Adrenal gland (tissue), 5 donors: Measurements from ENCODE around the gene ROCK2.

Experiments used
- POLR2A ChIP-seq, 2 donors: fragments of 450-650 bp; IDR thresholded peaks; one replicate each; pipeline ENCODE4 v1.6.1; 2017; ENCODE audit warnings: antibody characterized with exemption in 2 of 2, mild to moderate bottlenecking in 2 of 2, moderate library complexity in 1 of 2
- TF ChIP-seq, protein P1 (sequence below), 6 experiments: fragments of 450-650 bp in 4 of 6; fragments of 200-600 bp in 2 of 6; sonication (generic) in 1 of 6; IDR thresholded peaks; 1 replicate in 5 of 6; 2 replicates in 1 of 6; pipeline versions ENCODE4 v1.5.1 to v1.8.0; 2016 to 2021; ENCODE audit warnings: antibody characterized with exemption in 6 of 6, mild to moderate bottlenecking in 2 of 6, moderate library complexity in 1 of 6
- donor health status: DM: no; HTN: no; CAD: no.

DNA sequence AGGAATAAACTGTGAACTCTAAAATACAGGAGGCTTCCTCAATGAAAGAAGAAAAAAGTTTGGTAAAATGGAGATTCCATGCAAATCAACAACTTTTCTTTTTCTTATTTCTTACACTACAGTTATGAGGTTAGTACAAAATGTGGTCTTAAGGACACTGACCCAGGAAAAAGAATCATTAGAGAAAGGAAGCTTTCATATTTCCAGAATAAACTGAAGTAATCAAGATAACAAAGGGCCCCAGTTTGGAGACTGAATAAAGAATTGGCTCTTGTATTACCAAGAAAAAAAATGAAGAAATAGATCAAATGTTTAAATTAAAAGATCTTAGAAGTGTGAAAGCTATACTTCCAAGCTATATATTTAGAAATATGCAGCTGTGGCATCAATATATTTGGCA lies 116.8 kb downstream of the ROCK2 start:
- TF ChIP-seq, protein P1, sequence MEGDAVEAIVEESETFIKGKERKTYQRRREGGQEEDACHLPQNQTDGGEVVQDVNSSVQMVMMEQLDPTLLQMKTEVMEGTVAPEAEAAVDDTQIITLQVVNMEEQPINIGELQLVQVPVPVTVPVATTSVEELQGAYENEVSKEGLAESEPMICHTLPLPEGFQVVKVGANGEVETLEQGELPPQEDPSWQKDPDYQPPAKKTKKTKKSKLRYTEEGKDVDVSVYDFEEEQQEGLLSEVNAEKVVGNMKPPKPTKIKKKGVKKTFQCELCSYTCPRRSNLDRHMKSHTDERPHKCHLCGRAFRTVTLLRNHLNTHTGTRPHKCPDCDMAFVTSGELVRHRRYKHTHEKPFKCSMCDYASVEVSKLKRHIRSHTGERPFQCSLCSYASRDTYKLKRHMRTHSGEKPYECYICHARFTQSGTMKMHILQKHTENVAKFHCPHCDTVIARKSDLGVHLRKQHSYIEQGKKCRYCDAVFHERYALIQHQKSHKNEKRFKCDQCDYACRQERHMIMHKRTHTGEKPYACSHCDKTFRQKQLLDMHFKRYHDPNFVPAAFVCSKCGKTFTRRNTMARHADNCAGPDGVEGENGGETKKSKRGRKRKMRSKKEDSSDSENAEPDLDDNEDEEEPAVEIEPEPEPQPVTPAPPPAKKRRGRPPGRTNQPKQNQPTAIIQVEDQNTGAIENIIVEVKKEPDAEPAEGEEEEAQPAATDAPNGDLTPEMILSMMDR (IDR thresholded peaks at IDR 0.05): no peak
- TF ChIP-seq POLR2A (IDR thresholded peaks at IDR 0.05): no peak
